Adrenal gland (tissue), 5 donors: ENCODE results near the gene IL20RA.

ENCODE experiments used
- CTCF ChIP-seq, 6 experiments: fragments of 450-650 bp in 4 of 6; fragments of 200-600 bp in 2 of 6; sonication (generic) in 1 of 6; IDR thresholded peaks; 1 replicate in 5 of 6; 2 replicates in 1 of 6; pipeline versions ENCODE4 v1.5.1 to v1.8.0; 2016 to 2021; ENCODE audit warnings: antibody characterized with exemption in 6 of 6, mild to moderate bottlenecking in 2 of 6, moderate library complexity in 1 of 6
- POLR2A ChIP-seq, 2 donors: fragments of 450-650 bp; IDR thresholded peaks; one replicate each; pipeline ENCODE4 v1.6.1; 2017; ENCODE audit warnings: antibody characterized with exemption in 2 of 2, mild to moderate bottlenecking in 2 of 2, moderate library complexity in 1 of 2
- donor health status: DM: no; HTN: no; CAD: no.

- TF ChIP-seq CTCF (IDR thresholded peaks at IDR 0.05) (no peak), POLR2A (IDR thresholded peaks at IDR 0.05) (no peak)
Measured at GRCh38 chr6:136977075-136977474, 67.7 kb downstream of the IL20RA start.
